GM18508 (cell line): ENCODE measurements around the gene LRRC4C.
A peak's percentile ranks its signal among the peaks of the same experiment; 100 is the strongest.

ENCODE experiments used
- ATAC-seq: cut with Tn5 transposase; IDR thresholded peaks from one replicate; pipeline ENCODE4 v1.9.1; 2021; ENCODE audit warnings: moderate number of reproducible peaks; ENCODE audit not compliant: insufficient read depth, unreplicated experiment

Gene LRRC4C

GRCh38 chr11:41175304-41175972 lies 284.0 kb downstream of the LRRC4C start:
- ATAC-seq: no peak

- ATAC-seq: no peak
These were observed 313.1 kb downstream of the LRRC4C start for GRCh38 chr11:41146326-41146725.

- no peak for ATAC-seq
These were observed 314.0 kb downstream of the LRRC4C start for GRCh38 chr11:41145420-41145819.

GRCh38 chr11:41134971-41135370 lies 324.5 kb downstream of the LRRC4C start:
- no peak for ATAC-seq

GRCh38 chr11:41133023-41133422 lies 326.4 kb downstream of the LRRC4C start:
- ATAC-seq: no peak

- no peak for ATAC-seq
These were observed 337.9 kb downstream of the LRRC4C start for GRCh38 chr11:41121600-41121999.

- no peak for ATAC-seq
These were observed 340.0 kb downstream of the LRRC4C start for GRCh38 chr11:41119484-41119883.

- no peak for ATAC-seq
These were observed 340.9 kb downstream of the LRRC4C start for GRCh38 chr11:41118521-41118920.

GRCh38 chr11:41116970-41117369 lies 342.5 kb downstream of the LRRC4C start:
- ATAC-seq: no peak

- no peak for ATAC-seq
These were observed 344.4 kb downstream of the LRRC4C start for GRCh38 chr11:41115066-41115465.

- no peak for ATAC-seq
These were observed 346.3 kb downstream of the LRRC4C start for GRCh38 chr11:41113160-41113559.

GRCh38 chr11:41110527-41110926 lies 348.9 kb downstream of the LRRC4C start:
- no peak for ATAC-seq

GRCh38 chr11:41102471-41102870 lies 357.0 kb downstream of the LRRC4C start:
- ATAC-seq: peak; percentile 87

- no peak for ATAC-seq
These were observed 359.8 kb downstream of the LRRC4C start for GRCh38 chr11:41099654-41100053.

GRCh38 chr11:41085123-41085522 lies 374.3 kb downstream of the LRRC4C start:
- ATAC-seq: no peak

GRCh38 chr11:41081756-41082285 lies 377.6 kb downstream of the LRRC4C start:
- no peak for ATAC-seq

GRCh38 chr11:41074318-41074717 lies 385.1 kb downstream of the LRRC4C start:
- ATAC-seq: no peak

GRCh38 chr11:41065432-41065831 lies 394.0 kb downstream of the LRRC4C start:
- no peak for ATAC-seq

GRCh38 chr11:41058138-41058537 lies 401.3 kb downstream of the LRRC4C start:
- ATAC-seq: no peak

- no peak for ATAC-seq
These were observed 402.4 kb downstream of the LRRC4C start for GRCh38 chr11:41056892-41057569.

- ATAC-seq: no peak
These were observed 405.6 kb downstream of the LRRC4C start for GRCh38 chr11:41053894-41054293.
